Activated naive CD8-positive, alpha-beta T cell treated with anti-CD3 and anti-CD28 coated beads, Interleukin-2, amount 50 U/mL, for 24 hours (primary cell): ENCODE measurements around the gene NFIA.

ENCODE experiments used
- ATAC-seq: fragments of 150-1000 bp; cut with Tn5 transposase; one replicate; pipeline ENCODE4 v1.10.0; 2021
- DNase-seq: peaks from one replicate; pipeline ENCODE4 v3.0.0; 2021
- H3K27ac Mint-ChIP-seq: one replicate; pipeline ENCODE4 v1.8.0; 2021; ENCODE audit warnings: mild to moderate bottlenecking, mixed read lengths
- H3K27me3 Mint-ChIP-seq: one replicate; pipeline ENCODE4 v1.8.0; 2021; ENCODE audit warnings: mixed read lengths
- H3K36me3 Mint-ChIP-seq: one replicate; pipeline ENCODE4 v1.8.0; 2021; ENCODE audit warnings: low read depth, mixed read lengths
- H3K4me1 Mint-ChIP-seq: one replicate; pipeline ENCODE4 v1.8.0; 2021; ENCODE audit warnings: mixed read lengths
- H3K4me3 Mint-ChIP-seq: one replicate; pipeline ENCODE4 v1.8.0; 2021; ENCODE audit warnings: mild to moderate bottlenecking, moderate library complexity, mixed read lengths
- H3K9me3 Mint-ChIP-seq: one replicate; pipeline ENCODE4 v1.8.0; 2021; ENCODE audit warnings: mixed read lengths

Gene NFIA

DNA sequence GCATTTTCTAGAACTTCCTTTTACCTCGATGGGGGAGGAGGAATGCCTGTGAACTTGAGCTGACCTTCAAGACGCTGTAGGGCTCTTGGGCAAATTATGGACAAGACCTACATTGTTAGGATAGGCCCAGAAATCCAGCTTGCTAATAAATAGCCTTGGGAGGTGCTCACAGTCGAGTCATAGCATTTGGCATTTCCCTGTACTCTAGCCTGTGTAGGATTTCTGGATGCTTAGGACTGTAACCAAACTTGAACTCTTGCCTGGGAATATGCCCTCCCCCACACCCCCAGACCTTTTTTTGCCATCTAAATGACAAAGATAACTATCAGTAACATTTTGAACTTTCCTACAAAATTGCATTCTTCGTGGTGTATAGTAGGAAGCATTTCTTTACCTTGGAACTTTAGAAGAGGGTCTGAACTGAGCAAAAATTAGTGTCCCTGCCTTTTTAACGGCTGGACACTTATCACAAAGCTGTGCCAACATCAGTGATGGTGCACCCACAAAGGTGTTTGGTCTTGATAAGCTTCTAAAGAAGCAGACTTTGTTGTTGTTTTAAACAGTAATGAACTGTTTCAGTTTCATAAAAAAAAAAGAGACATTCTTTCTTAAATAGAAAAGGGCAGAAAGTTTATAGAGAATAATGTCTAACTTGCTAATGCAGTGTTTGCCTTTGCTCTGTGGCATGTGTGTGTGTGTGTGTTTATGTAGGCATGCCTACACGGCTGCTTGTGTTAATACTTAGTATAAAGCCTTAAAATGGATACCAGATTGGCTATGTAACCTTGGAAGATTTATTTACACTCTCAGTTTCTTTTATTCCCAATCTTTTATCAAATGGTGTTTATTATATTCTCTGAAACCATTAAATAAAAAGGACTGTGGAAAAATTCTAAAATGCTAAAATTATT, 88.2 kb downstream of the NFIA start:
- no peaks in the 10 kb centered on the region for H3K27me3 Mint-ChIP-seq
- H3K9me3 Mint-ChIP-seq = no peaks in the 10 kb centered on the region

DNA sequence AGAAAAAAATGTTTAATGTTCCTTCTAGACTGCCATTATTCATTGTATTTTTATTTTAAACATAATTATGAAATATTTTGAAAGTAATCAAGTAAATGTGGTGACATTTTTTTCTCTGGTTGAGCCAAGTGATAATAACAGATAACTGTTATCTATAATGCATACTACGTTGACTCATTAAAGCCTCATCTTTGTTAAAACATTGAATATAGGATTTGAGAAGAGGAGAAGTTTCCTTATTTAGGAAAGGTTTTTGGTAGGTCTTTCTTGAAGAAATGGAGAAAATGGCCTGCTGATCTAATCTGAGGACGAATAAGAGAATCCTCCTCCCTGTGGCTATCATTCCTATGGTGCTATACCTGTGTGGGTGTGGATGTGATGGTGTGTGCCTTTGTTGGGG, 89.0 kb downstream of the NFIA start:
- H3K4me1 Mint-ChIP-seq = no peaks in the 10 kb centered on the region
- ATAC-seq (no peak), DNase-seq (no peak)
- H3K9me3 Mint-ChIP-seq = no peaks in the 10 kb centered on the region
- no peak overlapping the region for H3K4me3 Mint-ChIP-seq
- H3K36me3 Mint-ChIP-seq = no peaks in the 10 kb centered on the region
- no peak overlapping the region for H3K27ac Mint-ChIP-seq
- no peaks in the 10 kb centered on the region for H3K27me3 Mint-ChIP-seq

More for the DNA sequence above, 88.2 kb downstream of the NFIA start:
- no peak overlapping the region for H3K4me3 Mint-ChIP-seq
- no peaks in the 10 kb centered on the region for H3K4me1 Mint-ChIP-seq
- DNase-seq (no peak), ATAC-seq (no peak)
- no peak overlapping the region for H3K27ac Mint-ChIP-seq
- H3K36me3 Mint-ChIP-seq = no peaks in the 10 kb centered on the region

GRCh38 chr1:61171974-61172373, 89.6 kb downstream of the NFIA start:
- no peaks in the 10 kb centered on the region for H3K36me3 Mint-ChIP-seq
- H3K4me3 Mint-ChIP-seq = no peak overlapping the region
- ATAC-seq (no peak), DNase-seq (no peak)
- H3K4me1 Mint-ChIP-seq = no peaks in the 10 kb centered on the region
- H3K27ac Mint-ChIP-seq = no peak overlapping the region
- no peaks in the 10 kb centered on the region for H3K27me3 Mint-ChIP-seq
- H3K9me3 Mint-ChIP-seq = no peaks in the 10 kb centered on the region

GRCh38 chr1:61173118-61173517, 90.8 kb downstream of the NFIA start:
- H3K36me3 Mint-ChIP-seq = no peaks in the 10 kb centered on the region
- no peaks in the 10 kb centered on the region for H3K4me1 Mint-ChIP-seq
- no peak overlapping the region for H3K4me3 Mint-ChIP-seq
- H3K9me3 Mint-ChIP-seq = no peaks in the 10 kb centered on the region
- no peak for DNase-seq
- H3K27me3 Mint-ChIP-seq = no peaks in the 10 kb centered on the region
- H3K27ac Mint-ChIP-seq = no peak overlapping the region
- no peak for ATAC-seq

- Mint-ChIP-seq H3K4me1 (no peaks in the 10 kb centered on the region), H3K27me3 (no peaks in the 10 kb centered on the region), H3K36me3 (no peaks in the 10 kb centered on the region), H3K4me3 (no peak overlapping the region), H3K9me3 (no peaks in the 10 kb centered on the region), H3K27ac (no peak overlapping the region)
- no peak for DNase-seq
- no peak for ATAC-seq
Observed at GRCh38 chr1:61174060-61174795, 91.9 kb downstream of the NFIA start.

GRCh38 chr1:61175976-61176375, 93.6 kb downstream of the NFIA start:
- Mint-ChIP-seq H3K9me3 (no peaks in the 10 kb centered on the region), H3K36me3 (no peaks in the 10 kb centered on the region), H3K4me1 (no peaks in the 10 kb centered on the region)

DNA sequence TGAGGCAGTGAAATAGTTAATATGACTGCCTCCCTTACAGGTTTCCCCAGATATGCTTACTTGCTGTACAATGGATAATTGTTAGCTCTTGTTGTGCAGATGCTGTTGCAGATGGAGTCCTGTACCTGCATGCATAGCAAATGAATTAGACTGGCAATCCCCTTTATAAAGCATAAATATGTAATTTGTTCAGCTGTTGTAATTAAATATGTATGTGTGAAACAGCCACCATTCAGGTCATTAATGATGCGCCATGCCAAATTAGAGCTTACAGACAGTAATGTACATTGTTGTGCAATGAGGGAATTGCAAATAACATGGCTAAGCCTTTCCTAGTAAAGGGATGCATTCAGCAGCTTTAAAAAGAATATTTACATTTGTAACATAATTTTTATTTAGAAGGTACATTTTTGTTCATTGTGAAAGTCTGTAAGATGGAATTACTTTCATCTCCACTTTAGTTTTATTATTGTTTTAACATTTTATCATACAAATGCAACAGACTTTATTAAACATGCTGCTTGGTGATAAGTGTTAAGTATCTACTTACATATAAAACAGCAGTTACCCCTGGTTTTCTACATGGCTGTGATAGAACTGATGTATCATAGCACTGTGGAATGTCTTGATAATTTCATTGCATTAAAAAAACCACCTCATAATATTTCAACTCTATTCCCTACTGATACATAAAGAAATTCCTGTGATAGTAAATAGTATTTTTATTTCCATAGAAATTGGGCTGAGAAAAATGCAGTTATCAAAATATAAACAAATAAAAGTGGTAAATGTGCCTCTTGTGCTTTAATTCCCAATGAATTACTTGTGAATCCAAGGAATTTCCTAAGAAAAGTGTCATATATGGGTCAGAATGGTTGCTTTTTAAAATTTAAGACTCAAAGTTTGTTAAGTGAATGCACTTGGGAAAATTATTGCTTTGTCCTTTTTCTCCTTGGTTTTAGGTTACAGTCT, 99.0 kb downstream of the NFIA start:
- Mint-ChIP-seq H3K4me3 (no peak overlapping the region), H3K27ac (no peak overlapping the region), H3K4me1 (no peaks in the 10 kb centered on the region), H3K36me3 (no peaks in the 10 kb centered on the region), H3K27me3 (no peaks in the 10 kb centered on the region), H3K9me3 (no peaks in the 10 kb centered on the region)
- ATAC-seq = no peak
- DNase-seq = no peak

More at GRCh38 chr1:61175976-61176375, 93.6 kb downstream of the NFIA start:
- ATAC-seq = no peak
- Mint-ChIP-seq H3K27me3 (no peaks in the 10 kb centered on the region), H3K27ac (no peak overlapping the region), H3K4me3 (no peak overlapping the region)
- DNase-seq = no peak

DNA sequence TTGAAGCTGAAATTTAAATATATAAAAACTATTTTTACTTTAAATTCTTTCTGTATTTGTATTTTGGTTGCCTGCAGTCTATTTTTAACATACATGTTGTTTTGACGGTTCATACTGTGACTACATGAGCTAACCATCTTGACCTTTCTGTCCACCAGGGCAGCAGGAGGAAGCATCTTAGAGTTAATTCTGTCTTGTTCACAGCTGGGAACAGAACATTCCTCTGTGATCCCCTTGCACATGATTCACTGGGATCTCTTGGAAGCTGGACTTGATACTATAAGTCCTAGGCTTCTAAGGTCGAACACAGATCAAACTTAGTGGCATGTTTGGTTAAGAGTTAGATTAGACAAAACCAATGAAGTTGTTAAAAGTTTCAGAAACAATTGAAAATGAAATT, 99.7 kb downstream of the NFIA start:
- DNase-seq = no peak
- no peak overlapping the region for H3K4me3 Mint-ChIP-seq
- H3K36me3 Mint-ChIP-seq = no peaks in the 10 kb centered on the region

DNA sequence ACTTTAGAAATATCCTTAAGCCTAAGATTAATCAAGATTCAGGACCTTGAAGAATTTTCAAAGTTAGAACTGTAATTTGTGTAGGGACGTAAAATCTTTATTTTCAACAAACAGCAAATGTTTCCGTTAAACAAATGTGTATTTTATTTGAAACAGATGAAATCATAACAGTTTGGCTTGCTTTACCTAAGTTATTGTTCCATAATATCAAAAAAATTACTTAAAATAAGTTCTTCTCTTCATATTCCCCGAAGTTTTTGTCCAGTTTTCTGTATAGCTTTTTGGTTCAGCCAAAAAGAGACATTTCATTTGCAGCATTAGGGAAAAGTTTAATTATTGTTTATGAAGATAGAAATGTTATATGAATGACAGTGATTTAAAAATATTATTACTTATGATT, 100.1 kb downstream of the NFIA start:
- Mint-ChIP-seq H3K9me3 (no peaks in the 10 kb centered on the region), H3K4me1 (no peaks in the 10 kb centered on the region), H3K4me3 (no peak overlapping the region), H3K27me3 (no peaks in the 10 kb centered on the region), H3K27ac (no peak overlapping the region), H3K36me3 (no peaks in the 10 kb centered on the region)
- no peak for ATAC-seq
- no peak for DNase-seq

More for the DNA sequence above, 99.7 kb downstream of the NFIA start:
- Mint-ChIP-seq H3K27me3 (no peaks in the 10 kb centered on the region), H3K9me3 (no peaks in the 10 kb centered on the region), H3K27ac (no peak overlapping the region), H3K4me1 (no peaks in the 10 kb centered on the region)
- no peak for ATAC-seq

GRCh38 chr1:61183471-61184039, 101.2 kb downstream of the NFIA start:
- Mint-ChIP-seq H3K4me1 (no peaks in the 10 kb centered on the region), H3K27me3 (no peaks in the 10 kb centered on the region), H3K27ac (no peak overlapping the region), H3K36me3 (no peaks in the 10 kb centered on the region), H3K9me3 (no peaks in the 10 kb centered on the region), H3K4me3 (no peak overlapping the region)
- ATAC-seq = no peak
- DNase-seq = no peak

DNA sequence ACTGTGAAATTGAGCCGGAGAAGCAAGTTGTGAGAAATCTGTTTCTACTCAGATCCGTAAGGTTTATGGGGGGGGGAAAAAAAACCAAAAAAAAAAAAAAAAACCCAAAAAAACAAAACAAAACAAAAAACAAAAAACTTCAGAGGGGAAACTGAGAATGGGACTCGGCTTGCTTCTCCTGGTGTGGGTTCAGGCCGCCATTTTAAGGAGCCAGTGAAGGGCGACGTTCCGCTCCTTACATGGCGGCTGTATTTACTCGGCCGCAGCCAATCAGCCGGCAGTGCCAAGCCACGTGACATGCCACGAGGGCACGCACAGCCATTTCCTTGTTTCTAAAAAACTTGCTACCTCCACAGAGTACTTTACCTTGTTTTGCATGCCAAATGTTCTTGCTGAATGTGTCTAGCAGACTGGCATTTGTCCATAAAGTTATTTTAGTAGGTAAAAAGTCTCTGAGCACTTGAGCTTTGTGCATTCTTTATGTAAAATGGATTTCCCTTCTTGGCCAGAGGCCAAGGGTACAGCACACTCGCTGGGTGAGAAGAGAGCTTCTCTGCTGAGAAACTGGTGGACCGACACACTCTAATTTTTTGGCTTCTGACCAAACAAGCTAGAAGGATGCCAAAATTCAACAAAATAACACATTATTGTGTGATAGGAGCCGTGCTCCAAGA, 101.8 kb downstream of the NFIA start:
- DNase-seq = no peak

GRCh38 chr1:61184714-61185106, 102.3 kb downstream of the NFIA start:
- no peak for DNase-seq
- no peak for ATAC-seq
- H3K4me3 Mint-ChIP-seq = no peak overlapping the region
- H3K27me3 Mint-ChIP-seq = no peaks in the 10 kb centered on the region
- no peaks in the 10 kb centered on the region for H3K4me1 Mint-ChIP-seq
- H3K9me3 Mint-ChIP-seq = no peaks in the 10 kb centered on the region
- no peaks in the 10 kb centered on the region for H3K36me3 Mint-ChIP-seq
- no peak overlapping the region for H3K27ac Mint-ChIP-seq

More for the DNA sequence above, 101.8 kb downstream of the NFIA start:
- no peak for ATAC-seq
- Mint-ChIP-seq H3K27me3 (no peaks in the 10 kb centered on the region), H3K36me3 (no peaks in the 10 kb centered on the region), H3K4me3 (no peak overlapping the region), H3K27ac (no peak overlapping the region), H3K9me3 (no peaks in the 10 kb centered on the region), H3K4me1 (no peaks in the 10 kb centered on the region)

DNA sequence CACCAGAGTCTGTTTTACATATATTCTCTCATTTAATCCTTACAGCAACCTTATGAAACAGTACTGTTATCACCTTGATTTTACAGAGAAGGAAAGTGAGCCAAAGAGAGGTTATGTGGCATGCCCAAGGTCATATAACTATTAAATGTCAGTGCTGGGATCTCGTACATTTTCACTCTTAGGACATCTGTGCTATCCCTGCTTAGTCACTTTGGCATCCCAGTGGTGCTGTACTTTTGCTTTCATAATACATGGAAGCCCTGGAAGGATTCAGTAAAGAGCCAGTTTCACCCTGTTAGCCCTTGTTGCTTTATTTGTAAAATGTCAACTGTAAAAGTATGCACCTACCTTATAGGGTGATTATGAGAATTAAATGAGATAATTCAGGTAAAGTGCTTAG, 104.4 kb downstream of the NFIA start:
- DNase-seq (no peak), ATAC-seq (no peak)
- no peak overlapping the region for H3K4me3 Mint-ChIP-seq
- H3K36me3 Mint-ChIP-seq = no peaks in the 10 kb centered on the region
- no peaks in the 10 kb centered on the region for H3K27me3 Mint-ChIP-seq
- H3K4me1 Mint-ChIP-seq = no peaks in the 10 kb centered on the region
- H3K27ac Mint-ChIP-seq = no peak overlapping the region
- no peaks in the 10 kb centered on the region for H3K9me3 Mint-ChIP-seq
